Measurements from ENCODE around the gene MYH7.
"Not testable (repeated sequence)": the region's sequence is repeated elsewhere in the genome, so short reads cannot be mapped to it uniquely, and the experiment has no call there.

MYH7 gene

GRCh38 chr14:23402296-23403138 lies 32.9 kb downstream of the MYH7 start:
- no peak for DNase-seq (ENCODE audit: insufficient read length)
- TF ChIP-seq POLR2A (IDR thresholded peaks at IDR 0.05; ENCODE audit: low read depth, low read length): no peak
- no peak for TF ChIP-seq POLR2AphosphoS5 (IDR thresholded peaks at IDR 0.05; ENCODE audit: low read depth, low read length)
- TF ChIP-seq TAF1 (IDR thresholded peaks at IDR 0.05; ENCODE audit: borderline replicate concordance, low read depth, low read length): no peak
- FAIRE-seq: no peak

DNA sequence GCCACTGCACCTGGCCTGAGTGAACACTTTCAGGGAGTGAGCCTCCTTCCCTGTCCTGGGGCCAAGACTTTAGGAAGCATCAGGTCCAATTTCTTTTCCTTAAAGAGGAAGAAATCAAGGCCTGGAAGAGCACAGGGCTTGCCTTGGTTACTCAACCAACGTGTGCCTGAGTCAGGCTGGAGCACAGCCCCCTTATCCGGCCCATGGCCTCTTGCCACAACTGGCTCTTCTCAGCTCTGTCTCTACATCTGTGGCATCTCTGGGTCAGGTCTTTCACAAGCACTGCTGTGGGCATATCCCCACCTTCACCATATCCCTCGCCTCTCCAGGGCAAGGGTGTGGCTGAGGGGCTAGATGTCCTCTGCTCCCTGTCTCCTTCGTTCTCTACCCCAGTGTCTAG lies 34.2 kb downstream of the MYH7 start:
- TF ChIP-seq POLR2A (IDR thresholded peaks at IDR 0.05; ENCODE audit: low read depth, low read length): no peak
- no peak for TF ChIP-seq TAF1 (IDR thresholded peaks at IDR 0.05; ENCODE audit: borderline replicate concordance, low read depth, low read length)
- no peak for TF ChIP-seq POLR2AphosphoS5 (IDR thresholded peaks at IDR 0.05; ENCODE audit: low read depth, low read length)
- FAIRE-seq (no peak), DNase-seq (ENCODE audit: insufficient read length) (no peak)

DNA sequence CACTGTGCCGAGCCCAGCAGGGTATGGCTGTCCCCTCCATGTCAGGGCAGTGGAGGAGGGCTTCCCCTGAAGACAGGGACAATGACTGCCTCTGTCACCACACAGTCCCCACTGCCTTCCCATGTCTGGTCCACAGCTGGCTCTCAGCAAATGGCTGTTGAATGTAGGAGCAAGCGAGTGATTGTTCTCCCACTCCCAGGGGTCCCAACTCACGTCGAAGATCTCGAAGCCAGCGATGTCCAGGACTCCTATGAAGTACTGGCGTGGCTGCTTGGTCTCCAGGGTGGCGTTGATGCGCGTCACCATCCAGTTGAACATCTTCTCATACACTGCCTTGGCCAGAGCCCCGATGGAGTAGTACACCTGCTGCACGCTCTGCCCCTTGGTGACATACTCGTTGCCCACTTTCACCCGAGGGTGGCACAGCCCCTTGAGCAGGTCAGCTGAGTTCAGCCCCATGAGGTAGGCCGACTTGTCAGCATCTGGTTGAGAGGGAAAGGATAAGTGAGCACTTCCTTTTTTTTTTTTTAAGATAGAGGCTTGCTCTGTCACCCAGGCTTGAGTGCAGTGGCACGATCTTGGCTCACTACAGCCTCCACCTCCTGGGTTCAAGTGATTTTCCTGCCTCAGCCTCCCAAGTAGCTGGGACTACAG lies 34.8 kb downstream of the MYH7 start:
- FAIRE-seq; DNase-seq (ENCODE audit: insufficient read length): not testable (repeated sequence)

DNA sequence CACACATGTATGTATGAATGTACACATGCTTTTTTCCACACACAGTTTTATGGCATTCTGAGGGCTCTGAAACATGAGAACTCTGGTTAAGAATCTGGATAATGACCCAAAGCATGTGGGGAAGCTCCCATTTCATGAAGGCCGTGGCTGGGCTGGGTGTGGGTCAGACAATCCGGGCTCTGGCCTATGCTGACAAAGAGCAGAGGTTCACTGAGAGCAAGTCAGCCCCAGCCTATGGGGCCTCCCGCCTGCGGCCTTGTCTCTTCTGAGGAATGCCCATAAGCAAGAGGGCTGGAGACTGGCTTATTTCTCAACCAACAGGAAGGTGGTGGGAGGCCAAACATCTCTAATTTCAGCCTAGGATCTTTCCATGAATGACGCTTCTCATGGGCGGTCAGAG lies 35.9 kb downstream of the MYH7 start:
- TF ChIP-seq POLR2AphosphoS5 (IDR thresholded peaks at IDR 0.05; ENCODE audit: low read depth, low read length) (no peak), TAF1 (IDR thresholded peaks at IDR 0.05; ENCODE audit: borderline replicate concordance, low read depth, low read length) (no peak), POLR2A (IDR thresholded peaks at IDR 0.05; ENCODE audit: low read depth, low read length) (no peak)
- FAIRE-seq: no peak
- no peak for DNase-seq (ENCODE audit: insufficient read length)

DNA sequence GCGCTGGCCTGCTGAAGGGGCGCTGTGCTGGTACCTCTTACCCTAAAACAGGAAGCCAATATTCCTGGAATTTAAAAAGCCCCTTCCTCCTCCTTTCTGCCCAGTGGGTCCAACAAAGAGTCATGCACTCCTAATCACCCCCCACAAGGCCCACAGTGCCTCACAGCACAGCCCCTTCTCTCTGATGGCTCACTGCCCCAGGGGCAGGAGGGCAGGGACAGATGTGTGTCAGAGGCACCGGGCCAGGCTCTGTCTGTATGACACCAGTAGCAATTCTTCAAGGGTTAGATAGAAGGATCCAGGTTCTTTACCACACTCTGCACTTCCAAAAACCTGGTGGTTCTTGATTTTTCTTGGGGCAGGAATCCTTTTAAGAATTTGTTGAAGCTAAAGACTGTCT lies 36.3 kb downstream of the MYH7 start:
- no peak for FAIRE-seq
- TF ChIP-seq POLR2AphosphoS5 (IDR thresholded peaks at IDR 0.05; ENCODE audit: low read depth, low read length): no peak
- no peak for DNase-seq (ENCODE audit: insufficient read length)

- TF ChIP-seq TAF1 (IDR thresholded peaks at IDR 0.05; ENCODE audit: borderline replicate concordance, low read depth, low read length): no peak
- TF ChIP-seq POLR2A (IDR thresholded peaks at IDR 0.05; ENCODE audit: low read depth, low read length): no peak
- TF ChIP-seq POLR2AphosphoS5 (IDR thresholded peaks at IDR 0.05; ENCODE audit: low read depth, low read length): no peak
- no peak for DNase-seq (ENCODE audit: insufficient read length)
- no peak for FAIRE-seq
Observed at GRCh38 chr14:23398348-23398747, 37.1 kb downstream of the MYH7 start.

DNA sequence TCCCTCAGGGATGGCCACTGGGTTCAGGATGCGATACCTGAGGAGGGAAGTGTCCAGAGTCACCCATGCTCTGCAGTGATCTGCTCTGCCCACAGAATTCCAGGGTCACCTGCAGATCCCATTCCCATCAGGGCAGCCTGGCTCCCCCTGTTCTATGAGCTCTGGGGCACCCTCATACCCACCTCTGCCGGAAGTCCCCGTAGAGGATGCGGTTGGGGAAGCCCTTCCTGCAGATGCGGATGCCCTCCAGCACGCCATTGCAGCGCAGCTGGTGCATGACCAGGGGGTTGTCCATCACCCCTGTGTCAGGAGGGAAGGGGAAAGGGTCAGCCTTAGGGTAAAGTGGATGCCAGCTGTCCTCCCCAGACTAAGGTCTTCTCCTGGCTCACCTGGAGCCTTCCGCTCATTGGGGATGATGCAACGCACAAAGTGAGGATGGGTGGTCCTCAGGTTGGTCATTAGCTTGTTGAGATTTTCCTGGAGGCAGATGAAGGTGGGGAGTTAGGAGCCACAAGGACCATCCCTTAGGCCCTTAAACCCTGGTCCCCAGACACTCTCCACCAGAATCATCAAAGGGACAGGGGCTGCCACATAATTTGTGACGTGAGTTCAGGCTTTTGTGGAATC lies 38.6 kb downstream of the MYH7 start:
- FAIRE-seq: no peak
- TF ChIP-seq TAF1 (IDR thresholded peaks at IDR 0.05; ENCODE audit: borderline replicate concordance, low read depth, low read length) (no peak), POLR2AphosphoS5 (IDR thresholded peaks at IDR 0.05; ENCODE audit: low read depth, low read length) (no peak), POLR2A (IDR thresholded peaks at IDR 0.05; ENCODE audit: low read depth, low read length) (no peak)

DNA sequence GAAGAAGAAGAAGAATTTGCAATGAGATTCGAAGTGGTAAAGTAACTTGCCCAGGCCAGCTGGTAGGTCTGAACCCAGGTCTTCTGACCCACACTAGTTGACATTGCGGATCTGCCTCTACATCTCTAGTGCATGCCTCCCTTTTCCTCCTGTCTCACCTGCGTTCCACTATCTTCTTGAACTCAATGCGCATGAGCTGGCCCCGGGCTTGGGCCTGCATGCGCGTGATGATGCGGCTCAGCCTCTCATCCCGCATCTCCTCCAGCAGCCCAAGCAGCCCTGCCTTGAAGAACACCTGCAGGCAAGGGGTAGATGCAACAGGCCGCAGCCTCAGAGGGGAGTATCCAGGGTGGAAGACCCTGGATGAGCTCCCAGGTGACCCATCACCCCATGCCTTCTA lies 39.3 kb downstream of the MYH7 start:
- no peak for FAIRE-seq
- TF ChIP-seq POLR2A (IDR thresholded peaks at IDR 0.05; ENCODE audit: low read depth, low read length): no peak
- TF ChIP-seq POLR2AphosphoS5 (IDR thresholded peaks at IDR 0.05; ENCODE audit: low read depth, low read length): no peak
- TF ChIP-seq TAF1 (IDR thresholded peaks at IDR 0.05; ENCODE audit: borderline replicate concordance, low read depth, low read length): no peak
- no peak for DNase-seq (ENCODE audit: insufficient read length)

More for the DNA sequence above, 38.6 kb downstream of the MYH7 start:
- no peak for DNase-seq (ENCODE audit: insufficient read length)

- TF ChIP-seq POLR2AphosphoS5 (IDR thresholded peaks at IDR 0.05; ENCODE audit: low read depth, low read length): no peak
- TF ChIP-seq TAF1 (IDR thresholded peaks at IDR 0.05; ENCODE audit: borderline replicate concordance, low read depth, low read length): no peak
- TF ChIP-seq POLR2A (IDR thresholded peaks at IDR 0.05; ENCODE audit: low read depth, low read length): no peak
- no peak for FAIRE-seq
- DNase-seq (ENCODE audit: insufficient read length): no peak
Observed at GRCh38 chr14:23392613-23393012, 42.8 kb downstream of the MYH7 start.

DNA sequence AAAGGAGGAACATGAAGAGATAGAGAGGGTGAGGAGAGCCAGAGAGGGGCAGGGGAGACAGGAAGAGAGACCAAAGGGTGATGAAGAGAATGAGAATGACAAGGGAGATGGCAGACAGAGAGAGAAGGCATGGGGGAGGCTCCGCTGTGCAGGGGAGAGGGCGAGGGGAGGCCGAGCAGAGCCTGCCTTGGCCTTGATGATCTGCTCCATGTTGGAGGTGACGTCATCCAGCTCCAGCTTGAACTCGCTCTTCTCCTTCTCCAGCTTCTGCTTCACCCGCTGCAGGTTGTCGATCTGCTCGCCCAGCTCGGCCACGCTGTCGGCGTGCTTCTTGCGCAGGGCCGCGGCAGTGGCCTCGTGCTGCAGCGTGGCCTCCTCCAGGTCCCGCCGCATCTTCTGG lies 45.6 kb downstream of the MYH7 start:
- not testable (repeated sequence) for DNase-seq (ENCODE audit: insufficient read length); FAIRE-seq

DNA sequence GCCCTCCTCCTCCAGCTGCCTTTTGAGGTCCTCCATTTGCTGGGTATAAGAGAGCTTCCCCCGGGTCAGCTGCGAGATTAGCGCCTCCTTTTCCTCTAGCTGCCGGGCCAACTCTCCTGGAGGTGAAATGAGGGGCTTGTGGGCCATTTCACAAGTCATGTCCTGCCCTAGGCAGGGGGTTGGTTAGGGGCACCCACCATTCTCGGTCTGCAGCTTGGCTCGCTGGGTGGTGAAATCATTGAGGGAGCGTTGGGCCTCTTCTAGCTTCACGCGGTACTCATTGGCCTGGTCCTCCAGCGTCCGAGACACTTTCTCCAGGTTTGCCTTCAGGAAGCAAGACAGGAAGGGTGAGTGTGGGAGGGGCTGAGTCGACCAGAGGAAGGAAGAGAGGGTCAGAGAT lies 46.1 kb downstream of the MYH7 start:
- TF ChIP-seq POLR2A (IDR thresholded peaks at IDR 0.05; ENCODE audit: low read depth, low read length) (no peak), POLR2AphosphoS5 (IDR thresholded peaks at IDR 0.05; ENCODE audit: low read depth, low read length) (no peak), TAF1 (IDR thresholded peaks at IDR 0.05; ENCODE audit: borderline replicate concordance, low read depth, low read length) (no peak)
- FAIRE-seq: no peak
- no peak for DNase-seq (ENCODE audit: insufficient read length)

- FAIRE-seq: no peak
- DNase-seq (ENCODE audit: insufficient read length): no peak
- TF ChIP-seq TAF1 (IDR thresholded peaks at IDR 0.05; ENCODE audit: borderline replicate concordance, low read depth, low read length) (no peak), POLR2A (IDR thresholded peaks at IDR 0.05; ENCODE audit: low read depth, low read length) (no peak), POLR2AphosphoS5 (IDR thresholded peaks at IDR 0.05; ENCODE audit: low read depth, low read length) (no peak)
Observed at GRCh38 chr14:23388996-23389395, 46.5 kb downstream of the MYH7 start.
